Cardiac muscle cell (in vitro differentiated cells and primary cell): ENCODE data around the gene SIRPD. TPM values are rescaled to one million over a fixed set of nuclear protein-coding genes. Genes with fewer than 3 reads are reported as not detected.
"Not testable (repeated sequence)": the region's sequence is repeated elsewhere in the genome, so short reads cannot be mapped to it uniquely, and the experiment has no call there.

Experiments used
- DNase-seq, 2 donors: peaks; one replicate each; pipeline versions ENCODE4 v3.0.0 to v3.0.0-alpha.2; 2010 to 2017; ENCODE audit warnings: low read depth in 1 of 2, low spot score in 1 of 2
- H3K27ac ChIP-seq: fragments of 200-600 bp; sonication (generic); 2 replicates; pipeline ENCODE4 v1.5.1; 2016
- H3K27me3 ChIP-seq: fragments of 200-600 bp; sonication (generic); 2 replicates; pipeline ENCODE4 v1.6.0; 2016; ENCODE audit warnings: control low read depth
- H3K36me3 ChIP-seq: fragments of 200-600 bp; sonication (generic); 2 replicates; pipeline ENCODE4 v1.5.1; 2016; ENCODE audit warnings: control low read depth
- H3K4me1 ChIP-seq: fragments of 200-600 bp; sonication (generic); 2 replicates; pipeline ENCODE4 v1.8.1; 2017; ENCODE audit warnings: low read depth, mild to moderate bottlenecking, mixed run types
- H3K4me3 ChIP-seq: fragments of 200-600 bp; sonication (generic); 2 replicates; pipeline ENCODE4 v1.5.1; 2016; ENCODE audit warnings: mild to moderate bottlenecking
- H3K9me3 ChIP-seq: fragments of 200-600 bp; sonication (generic); 2 replicates; pipeline ENCODE4 v1.5.1; 2017; ENCODE audit warnings: low read depth, mild to moderate bottlenecking, control low read depth
- polyA plus RNA-seq: library from polyadenylated mRNA; unstranded; fragments of >200 nt; fragmentation: Nextera tagmentation; extraction: Ambion mirVana; gene quantifications from 2 replicates; pipeline ENCODE4 v1.2.1, GENCODE V29; 2016
- total RNA-seq: library from RNA; depleted of rRNA; stranded (reverse); fragments of >200 nt; gene quantifications from 2 replicates; pipeline ENCODE4 v1.2.3, GENCODE V29; 2016
- TF ChIP-seq, protein P1 (sequence below): IDR thresholded peaks from 2 replicates; pipeline ENCODE4 v1.5.1; 2012; ENCODE audit warnings: low read depth, mild to moderate bottlenecking, low read length

The SIRPD gene
- total and polyA plus RNA-seq, 2 experiments from 2014 or later, result not detected

DNA sequence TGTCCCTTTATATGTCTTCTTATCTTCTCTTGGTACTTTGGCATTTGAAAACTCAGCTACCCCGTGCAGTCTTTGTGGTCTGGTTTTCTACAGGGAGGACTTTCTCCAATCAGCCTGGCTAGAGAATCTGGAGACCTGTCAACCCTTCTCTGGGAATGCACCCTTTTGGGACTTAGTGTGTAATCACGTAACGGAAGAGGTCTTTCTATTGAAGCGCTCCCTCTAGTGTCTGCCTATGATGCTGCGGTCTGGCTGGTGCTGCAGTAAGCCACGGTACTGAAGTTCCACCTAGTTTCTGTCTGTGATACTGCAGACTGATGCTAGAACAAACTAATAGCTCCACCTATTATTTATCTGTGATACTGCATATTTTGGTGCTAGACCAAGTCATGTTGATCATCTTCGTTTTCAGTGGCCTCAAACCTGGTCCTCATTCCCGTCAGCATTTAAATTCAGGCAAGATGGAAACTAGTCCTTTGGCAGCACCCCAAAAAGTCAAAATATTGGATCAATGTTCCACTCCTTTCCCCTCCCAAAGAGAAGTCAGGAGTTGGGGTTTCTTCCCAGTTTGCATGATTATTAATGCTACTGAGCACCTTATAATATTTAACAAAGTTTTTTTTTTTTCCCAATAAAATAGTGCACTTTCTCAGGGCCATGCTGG, 53.8 kb downstream of the SIRPD start:
- H3K27ac ChIP-seq, result no peak overlapping the region
- H3K9me3 ChIP-seq, result no peaks in the 10 kb centered on the region
- peaks cover 21% of the 10 kb centered on the region for H3K27me3 ChIP-seq
- no peaks in the 10 kb centered on the region for H3K4me1 ChIP-seq
- H3K36me3 ChIP-seq, result no peaks in the 10 kb centered on the region
- H3K4me3 ChIP-seq, result no peak overlapping the region
- TF ChIP-seq, protein P1, sequence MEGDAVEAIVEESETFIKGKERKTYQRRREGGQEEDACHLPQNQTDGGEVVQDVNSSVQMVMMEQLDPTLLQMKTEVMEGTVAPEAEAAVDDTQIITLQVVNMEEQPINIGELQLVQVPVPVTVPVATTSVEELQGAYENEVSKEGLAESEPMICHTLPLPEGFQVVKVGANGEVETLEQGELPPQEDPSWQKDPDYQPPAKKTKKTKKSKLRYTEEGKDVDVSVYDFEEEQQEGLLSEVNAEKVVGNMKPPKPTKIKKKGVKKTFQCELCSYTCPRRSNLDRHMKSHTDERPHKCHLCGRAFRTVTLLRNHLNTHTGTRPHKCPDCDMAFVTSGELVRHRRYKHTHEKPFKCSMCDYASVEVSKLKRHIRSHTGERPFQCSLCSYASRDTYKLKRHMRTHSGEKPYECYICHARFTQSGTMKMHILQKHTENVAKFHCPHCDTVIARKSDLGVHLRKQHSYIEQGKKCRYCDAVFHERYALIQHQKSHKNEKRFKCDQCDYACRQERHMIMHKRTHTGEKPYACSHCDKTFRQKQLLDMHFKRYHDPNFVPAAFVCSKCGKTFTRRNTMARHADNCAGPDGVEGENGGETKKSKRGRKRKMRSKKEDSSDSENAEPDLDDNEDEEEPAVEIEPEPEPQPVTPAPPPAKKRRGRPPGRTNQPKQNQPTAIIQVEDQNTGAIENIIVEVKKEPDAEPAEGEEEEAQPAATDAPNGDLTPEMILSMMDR, result peak; percentile 100
- peak; percentile 83 to 92 for DNase-seq

DNA sequence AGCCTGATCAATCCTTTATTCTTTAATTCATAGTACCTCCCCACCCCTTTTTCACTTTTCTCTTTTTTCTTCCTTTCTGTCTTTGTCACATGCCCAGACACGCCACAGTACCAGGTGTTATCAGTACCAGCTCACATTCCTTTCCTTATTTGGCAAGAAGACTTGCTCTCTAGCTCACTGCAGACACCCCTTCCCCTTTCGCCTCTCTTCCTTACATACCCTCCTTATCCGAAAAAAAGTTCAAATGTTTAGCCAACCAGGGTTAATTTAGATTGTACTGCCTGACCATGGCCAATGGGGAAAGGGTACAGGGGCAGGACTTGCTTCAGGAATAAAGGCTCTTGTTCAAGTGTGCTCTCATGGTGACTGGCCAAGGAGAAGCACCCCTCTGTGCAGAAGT, 57.0 kb downstream of the SIRPD start:
- TF ChIP-seq, protein P1, result no peak
- Histone ChIP-seq H3K4me3 (no peak overlapping the region), H3K9me3 (no peaks in the 10 kb centered on the region), H3K36me3 (no peaks in the 10 kb centered on the region), H3K27ac (peak overlapping the region; percentile 78), H3K27me3 (peaks cover 7% of the 10 kb centered on the region), H3K4me1 (no peaks in the 10 kb centered on the region)
- peak; percentile 14 to 43 for DNase-seq

- Histone ChIP-seq H3K27me3 (no peaks in the 10 kb centered on the region), H3K36me3 (no peaks in the 10 kb centered on the region), H3K4me1 (no peaks in the 10 kb centered on the region), H3K9me3 (no peaks in the 10 kb centered on the region), H3K27ac (peak overlapping the region; percentile 50), H3K4me3 (no peak overlapping the region)
- no peak for DNase-seq
- TF ChIP-seq, protein P1, result no peak
Measured at GRCh38 chr20:1499528-1500420, 57.7 kb downstream of the SIRPD start.

GRCh38 chr20:1497371-1497770, 60.1 kb downstream of the SIRPD start:
- not testable (repeated sequence) for H3K27me3 ChIP-seq, H3K4me1 ChIP-seq, H3K9me3 ChIP-seq, H3K27ac ChIP-seq, DNase-seq, H3K4me3 ChIP-seq, H3K36me3 ChIP-seq

- no peak for DNase-seq
- Histone ChIP-seq H3K9me3 (no peaks in the 10 kb centered on the region), H3K27me3 (peaks cover 4% of the 10 kb centered on the region), H3K4me3 (no peak overlapping the region), H3K36me3 (no peaks in the 10 kb centered on the region), H3K27ac (no peak overlapping the region), H3K4me1 (no peaks in the 10 kb centered on the region)
- TF ChIP-seq, protein P1, result no peak
Measured at GRCh38 chr20:1496930-1497329, 60.6 kb downstream of the SIRPD start.

- H3K4me1 ChIP-seq, result no peaks in the 10 kb centered on the region
- H3K4me3 ChIP-seq, result no peak overlapping the region
- TF ChIP-seq, protein P1, result no peak
- no peak for DNase-seq
- peaks cover 4% of the 10 kb centered on the region for H3K27me3 ChIP-seq
- H3K27ac ChIP-seq, result no peak overlapping the region
- no peaks in the 10 kb centered on the region for H3K36me3 ChIP-seq
- H3K9me3 ChIP-seq, result no peaks in the 10 kb centered on the region
Measured at GRCh38 chr20:1494436-1494835, 63.1 kb downstream of the SIRPD start.
